Measurements from ENCODE around the gene JDP2.

The JDP2 gene

DNA sequence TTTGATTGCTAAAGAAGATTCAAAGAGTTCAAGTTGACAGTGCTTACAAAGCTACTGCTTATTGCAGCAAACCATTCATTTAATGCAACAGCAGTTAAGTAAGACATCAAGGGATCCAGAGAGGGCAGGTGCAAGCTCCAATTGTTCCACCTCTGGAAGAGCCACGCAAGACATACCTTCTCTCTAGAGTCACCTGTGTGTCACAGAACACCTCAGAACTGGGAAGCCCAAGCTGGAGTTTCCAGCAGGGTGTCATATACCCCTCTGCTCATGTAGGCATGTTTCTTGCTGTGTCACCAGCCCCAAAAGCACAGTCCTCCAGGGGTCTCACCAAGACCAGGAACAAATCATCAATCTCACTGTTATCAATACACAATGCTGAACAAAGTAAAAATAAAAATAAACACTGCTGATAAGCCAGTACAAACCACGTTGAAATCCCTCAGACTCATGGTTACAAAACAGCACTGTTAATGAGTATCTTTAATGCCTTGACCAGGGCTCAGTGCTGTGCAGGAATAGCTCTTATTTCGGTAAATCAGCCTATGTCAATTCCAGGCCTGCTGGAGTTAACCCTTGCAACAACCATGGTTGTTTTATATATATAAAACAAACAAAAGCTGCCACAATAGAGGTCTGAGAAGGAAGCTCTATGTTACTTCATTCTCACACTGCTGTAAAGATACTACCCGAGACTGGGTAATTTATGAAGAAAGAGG lies 57.0 kb downstream of the JDP2 start:
- no peak for DNase-seq (ENCODE audit: low read depth)

GRCh38 chr14:75486318-75486717 lies 58.5 kb downstream of the JDP2 start:
- no peak for DNase-seq (ENCODE audit: low read depth)

DNA sequence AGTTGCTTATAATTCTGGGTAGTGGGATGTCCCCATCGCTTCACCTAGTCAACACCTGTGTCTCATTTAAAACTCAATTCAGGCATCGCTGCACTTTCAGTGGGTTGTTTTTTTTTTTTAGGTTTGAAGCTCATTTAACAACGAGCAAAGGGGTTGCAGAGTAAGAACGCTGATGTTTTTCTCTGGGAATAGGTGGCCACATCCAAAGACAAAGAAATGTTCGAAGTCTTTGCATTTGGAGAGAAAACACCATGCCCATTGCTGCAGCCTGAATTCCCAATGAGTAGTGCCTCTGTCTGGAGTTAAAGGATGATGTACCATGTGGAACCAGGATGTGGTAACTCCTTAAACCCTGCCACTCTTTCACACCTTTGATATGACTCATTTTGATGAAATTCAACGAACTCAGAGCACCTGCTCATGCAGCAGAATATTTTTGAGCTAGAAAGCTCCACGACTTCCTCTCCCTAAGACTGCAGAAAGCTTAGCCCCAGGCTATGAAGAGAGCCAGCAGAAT lies 59.4 kb downstream of the JDP2 start:
- no peak for DNase-seq (ENCODE audit: low read depth)

DNA sequence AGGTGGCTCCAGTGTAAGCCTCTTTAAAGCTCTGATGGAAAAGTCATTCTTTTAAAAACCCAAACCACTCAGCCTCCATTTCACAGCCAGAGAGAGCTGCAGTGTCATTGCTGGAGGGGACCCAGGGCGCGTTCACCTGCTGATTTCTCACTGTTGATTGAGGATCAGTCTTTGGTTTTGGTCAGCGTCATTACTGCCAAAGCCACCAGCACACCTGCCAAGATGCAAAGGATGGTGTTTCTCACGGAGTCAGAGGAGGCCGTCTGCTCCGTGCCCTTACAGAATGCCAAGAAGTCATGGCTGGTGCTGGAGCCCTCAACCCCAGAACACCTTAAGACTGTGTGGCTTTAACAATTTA lies 61.6 kb downstream of the JDP2 start:
- no peak for DNase-seq (ENCODE audit: low read depth)

DNA sequence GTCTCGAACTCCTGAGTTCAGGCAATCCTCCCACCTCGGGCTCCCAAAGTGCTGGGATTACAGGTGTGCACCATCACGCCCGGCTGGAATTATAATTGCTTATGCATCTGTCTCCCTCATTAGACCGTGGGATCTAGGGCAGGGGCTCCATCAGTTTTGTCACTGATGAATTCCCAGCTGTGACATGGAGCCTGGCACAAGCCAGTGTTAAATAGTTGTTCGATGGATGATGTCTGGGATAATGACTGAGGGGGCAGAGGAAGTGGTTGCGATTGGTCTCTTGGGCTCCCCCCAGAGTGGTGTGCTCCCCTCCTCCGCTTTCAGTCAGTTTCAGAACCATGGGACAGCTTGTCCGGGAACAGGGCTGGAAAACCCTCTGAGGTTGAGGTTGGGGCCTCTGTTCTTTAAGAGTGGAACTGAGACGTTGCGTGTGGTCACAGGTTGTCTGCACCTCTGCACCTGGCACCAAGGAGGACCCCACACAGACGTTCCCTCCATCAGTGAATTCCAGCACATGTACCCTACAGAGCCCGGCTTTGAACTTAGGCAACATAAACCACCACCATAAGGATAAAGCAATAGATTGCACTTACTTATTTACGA lies 63.7 kb downstream of the JDP2 start:
- no peak for DNase-seq (ENCODE audit: low read depth)

- DNase-seq (ENCODE audit: low read depth): no peak
These were observed 65.2 kb downstream of the JDP2 start for GRCh38 chr14:75492832-75493591.

DNA sequence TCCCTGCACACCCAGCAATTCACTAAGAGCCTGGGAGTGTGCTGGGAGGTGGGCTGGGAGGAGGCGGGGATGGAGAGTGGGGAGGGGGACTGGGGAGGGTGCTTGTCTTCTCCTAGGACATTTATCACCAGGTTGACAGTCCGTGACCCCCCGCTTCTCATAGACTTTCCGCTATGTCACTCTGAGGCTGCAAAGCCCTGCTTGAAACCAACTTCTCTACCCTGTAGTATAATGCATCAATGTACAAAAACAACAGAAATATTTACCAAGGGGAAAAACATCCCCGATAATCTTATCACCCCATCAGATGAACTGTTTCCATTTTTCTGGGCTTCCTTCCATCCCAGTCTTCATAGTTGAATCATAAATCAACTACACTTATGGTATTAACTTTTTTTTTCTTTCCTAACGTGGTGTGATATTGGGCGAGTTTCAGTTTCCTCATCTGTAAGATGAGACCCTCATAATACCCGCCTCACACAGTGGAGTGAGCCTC lies 65.8 kb downstream of the JDP2 start:
- no peak for DNase-seq (ENCODE audit: low read depth)

DNA sequence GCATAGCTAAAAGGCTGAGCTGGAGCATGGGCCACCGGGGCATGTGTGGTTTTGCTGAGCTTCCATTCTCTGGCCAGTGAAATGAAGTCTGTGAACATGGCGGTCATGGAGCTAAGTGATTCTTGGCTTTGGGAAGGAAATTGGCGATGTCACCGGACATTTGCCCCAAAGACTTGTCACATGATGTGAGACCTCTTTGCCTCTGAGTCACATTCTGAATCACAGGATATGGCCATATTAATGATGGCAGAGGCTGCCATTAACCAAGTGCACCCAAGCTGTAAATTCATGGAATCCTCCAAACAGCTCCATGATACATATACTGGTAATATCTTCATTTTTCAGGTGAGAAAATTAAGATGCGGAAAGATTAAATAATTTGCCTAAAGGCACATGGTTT lies 67.1 kb downstream of the JDP2 start:
- DNase-seq (ENCODE audit: low read depth): no peak

DNA sequence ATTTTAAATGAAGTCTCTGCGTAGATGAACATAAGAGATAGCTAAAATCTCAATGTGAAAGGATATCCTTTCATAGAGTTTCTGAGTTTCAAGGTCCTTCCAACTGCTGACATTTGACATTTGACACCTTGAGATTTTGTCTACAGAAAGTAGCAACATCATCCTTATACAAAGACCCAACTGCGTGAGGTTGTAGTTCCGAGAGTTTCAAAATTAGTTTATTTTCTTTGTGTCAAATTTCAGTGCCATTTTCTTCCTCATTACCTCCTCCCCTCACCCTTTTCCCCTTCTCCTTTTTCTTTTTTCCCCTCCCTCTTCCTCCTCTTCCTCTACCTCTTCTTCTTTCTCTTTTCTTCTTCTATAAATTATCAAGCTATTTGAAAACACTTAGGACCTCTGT lies 67.6 kb downstream of the JDP2 start:
- DNase-seq (ENCODE audit: low read depth): no peak

GRCh38 chr14:75495882-75496281 lies 68.1 kb downstream of the JDP2 start:
- no peak for DNase-seq (ENCODE audit: low read depth)

- no peak for DNase-seq (ENCODE audit: low read depth)
These were observed 68.9 kb downstream of the JDP2 start for GRCh38 chr14:75496755-75497154.

DNA sequence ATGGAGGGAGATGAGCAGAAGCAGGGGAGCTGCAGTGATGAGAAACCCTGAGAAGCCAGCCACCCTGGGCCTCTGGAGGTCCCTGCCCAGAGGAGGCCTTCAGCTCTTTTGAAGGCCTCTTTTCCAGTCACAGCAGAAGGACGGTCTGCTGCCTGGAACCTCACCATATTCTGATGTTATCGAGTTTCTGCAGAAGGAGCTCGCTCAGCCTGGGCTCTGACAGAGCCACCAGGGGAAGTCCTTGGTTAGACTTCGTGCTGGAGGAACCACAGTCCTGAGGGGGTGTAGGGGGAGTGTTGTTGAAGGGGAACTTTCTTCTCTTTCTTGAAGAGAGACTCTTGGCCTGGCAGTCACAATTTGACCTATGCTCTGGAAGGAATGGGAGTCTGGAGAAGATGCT lies 69.4 kb downstream of the JDP2 start:
- DNase-seq (ENCODE audit: low read depth): no peak

- DNase-seq (ENCODE audit: low read depth): no peak
These were observed 69.9 kb downstream of the JDP2 start for GRCh38 chr14:75497701-75498100.

DNA sequence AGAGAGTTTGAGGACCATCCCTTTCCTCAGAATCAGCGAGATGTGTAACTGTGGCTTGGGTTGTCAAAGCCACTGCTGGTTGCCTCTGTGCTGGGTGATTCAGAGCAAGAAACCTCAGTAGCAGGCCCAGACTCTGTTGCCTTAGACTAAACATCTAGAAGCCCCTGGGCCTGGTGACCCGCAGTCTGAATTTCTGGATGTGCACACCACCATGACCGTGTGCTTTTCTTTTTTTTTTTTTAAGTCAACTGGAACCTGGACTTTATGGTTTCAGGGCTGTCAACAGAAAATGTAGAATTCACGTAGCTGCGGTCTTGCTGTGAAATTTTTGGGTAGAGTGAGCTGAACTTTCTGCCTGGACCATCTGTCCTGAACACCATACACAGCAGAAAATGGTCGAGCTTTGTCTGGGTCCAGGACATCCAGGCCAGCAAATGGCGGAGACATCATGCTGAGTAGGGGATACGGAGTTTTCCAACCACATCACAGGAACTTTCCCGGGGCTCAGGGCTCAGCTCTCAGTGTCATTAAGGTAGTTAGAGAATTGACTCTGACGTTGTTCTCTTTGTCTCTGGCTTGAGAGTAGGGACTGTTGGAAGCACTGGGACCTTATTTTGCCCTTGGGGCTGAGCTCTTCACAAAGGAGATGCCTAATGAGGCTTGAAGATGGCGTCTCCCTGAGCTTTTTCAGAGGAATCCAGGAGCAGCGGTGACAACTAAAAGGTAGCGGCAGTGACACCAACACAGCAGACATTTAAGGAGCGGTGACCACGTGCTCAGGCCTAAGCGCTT lies 71.5 kb downstream of the JDP2 start:
- no peak for DNase-seq (ENCODE audit: low read depth)

DNA sequence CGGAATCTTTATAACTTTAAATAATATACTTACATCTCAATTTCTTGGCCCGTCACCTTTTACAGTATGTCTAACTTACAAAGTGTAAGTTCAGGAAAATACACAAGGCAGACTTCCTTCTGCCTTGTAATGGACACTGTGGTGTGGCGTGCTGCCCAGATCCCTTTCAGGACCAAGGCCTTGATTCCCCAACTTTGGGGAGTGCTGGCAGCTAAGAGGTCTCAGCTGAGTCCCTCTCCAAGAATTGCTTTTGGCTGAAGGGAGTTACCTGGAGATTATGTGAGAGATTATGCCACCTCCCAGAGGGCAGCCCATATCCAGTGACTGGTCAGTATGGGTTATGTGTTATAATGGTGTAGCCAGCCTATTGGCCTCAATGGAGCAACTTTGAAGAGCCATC lies 73.3 kb downstream of the JDP2 start:
- no peak for DNase-seq (ENCODE audit: low read depth)

DNA sequence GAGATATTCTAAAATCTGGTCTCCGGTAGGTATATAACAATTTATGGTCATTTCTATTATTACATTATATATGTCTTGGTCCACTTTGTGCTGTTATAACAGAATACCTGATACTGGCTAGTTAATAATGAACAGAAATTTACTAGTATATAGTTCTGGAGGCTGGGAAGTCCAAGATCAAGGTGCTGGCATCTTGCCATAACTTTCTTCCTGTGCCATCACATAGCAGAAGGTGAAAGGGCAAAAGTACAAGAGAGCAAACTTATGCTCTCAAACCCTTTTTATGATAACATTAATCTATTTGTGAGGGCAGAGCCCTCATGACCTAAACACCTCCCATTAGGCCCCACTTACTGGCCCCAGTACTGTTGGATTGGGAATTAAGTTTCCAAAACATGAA lies 76.6 kb downstream of the JDP2 start:
- no peak for DNase-seq (ENCODE audit: low read depth)

- DNase-seq (ENCODE audit: low read depth): no peak
These were observed 79.1 kb downstream of the JDP2 start for GRCh38 chr14:75506930-75507329.

- DNase-seq (ENCODE audit: low read depth): no peak
These were observed 82.7 kb downstream of the JDP2 start for GRCh38 chr14:75510547-75510946.

DNA sequence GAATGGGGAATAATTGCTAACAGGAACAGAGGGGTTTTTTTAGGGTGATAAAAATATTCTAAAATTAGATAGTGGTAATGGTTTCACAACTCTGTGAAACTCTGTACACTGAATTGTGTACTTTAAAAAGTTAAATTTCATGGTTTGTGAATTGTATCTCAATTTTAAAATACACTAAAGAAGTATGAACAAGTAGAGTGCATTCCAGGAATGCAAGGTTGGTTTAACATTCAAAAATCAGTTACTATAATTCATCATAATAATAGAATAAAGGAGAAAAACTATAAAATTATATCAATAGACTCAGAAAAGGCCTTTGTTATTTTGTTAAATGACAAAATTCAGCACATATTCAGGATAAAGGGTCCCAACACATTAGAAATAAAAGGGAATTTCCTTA lies 83.4 kb downstream of the JDP2 start:
- no peak for DNase-seq (ENCODE audit: low read depth)

- no peak for DNase-seq (ENCODE audit: low read depth)
These were observed 86.3 kb downstream of the JDP2 start for GRCh38 chr14:75513911-75514672.

All from GM04503 (cell line).